HG03469 (cell line): Measurements from ENCODE around the gene CMIP.
"Not testable (repeated sequence)": the region's sequence is repeated elsewhere in the genome, so short reads cannot be mapped to it uniquely, and the experiment has no call there.

ENCODE experiments used
- ATAC-seq: cut with Tn5 transposase; IDR thresholded peaks from one replicate; pipeline ENCODE4 v1.9.1; 2021; ENCODE audit warnings: mild to moderate bottlenecking, moderate library complexity, moderate number of reproducible peaks; ENCODE audit not compliant: unreplicated experiment

CMIP gene

DNA sequence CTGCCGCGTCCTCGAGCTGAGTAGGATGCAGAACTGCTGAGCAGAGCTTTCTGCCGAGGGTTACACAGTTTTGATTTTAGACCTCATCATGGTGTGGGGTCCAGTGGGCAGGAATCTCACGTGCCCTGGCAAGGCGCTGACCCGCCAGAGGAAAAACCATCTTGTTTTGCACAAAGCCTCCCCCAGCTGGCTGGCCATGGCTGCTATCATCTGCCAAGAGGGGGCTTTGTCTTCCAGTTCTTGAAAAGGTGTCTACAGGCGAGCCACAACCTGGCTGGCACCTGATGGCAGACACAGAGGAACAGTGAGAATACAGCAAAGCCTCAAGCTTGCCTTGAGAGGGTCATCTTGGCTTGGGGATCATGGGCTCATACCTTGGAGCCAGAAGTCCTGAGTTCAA is 118.3 kb downstream of the CMIP start:
- no peak for ATAC-seq

DNA sequence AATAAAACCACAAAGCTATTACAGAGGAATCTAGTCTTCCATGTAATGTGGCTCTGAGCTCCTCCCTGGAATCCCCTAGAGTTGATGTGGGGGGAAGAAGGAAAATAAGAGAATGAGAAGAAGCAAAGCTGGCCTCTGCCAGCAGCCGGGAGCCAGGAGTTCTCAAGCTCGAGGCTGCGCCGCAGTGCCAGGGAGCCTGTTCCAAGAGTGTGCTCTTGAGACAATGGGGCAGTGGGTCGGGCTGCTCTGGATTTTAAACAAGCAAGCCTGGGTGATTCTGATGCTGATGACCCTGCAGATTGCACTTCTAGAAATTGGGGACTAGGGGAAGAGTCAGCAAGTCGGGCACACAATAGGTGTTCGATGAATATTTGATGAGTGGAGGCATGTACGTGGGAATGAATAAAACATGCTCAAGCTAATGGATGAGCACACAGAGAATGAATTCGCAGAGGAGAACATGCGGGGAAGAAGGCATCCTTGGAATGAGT is 119.9 kb downstream of the CMIP start:
- ATAC-seq: no peak

DNA sequence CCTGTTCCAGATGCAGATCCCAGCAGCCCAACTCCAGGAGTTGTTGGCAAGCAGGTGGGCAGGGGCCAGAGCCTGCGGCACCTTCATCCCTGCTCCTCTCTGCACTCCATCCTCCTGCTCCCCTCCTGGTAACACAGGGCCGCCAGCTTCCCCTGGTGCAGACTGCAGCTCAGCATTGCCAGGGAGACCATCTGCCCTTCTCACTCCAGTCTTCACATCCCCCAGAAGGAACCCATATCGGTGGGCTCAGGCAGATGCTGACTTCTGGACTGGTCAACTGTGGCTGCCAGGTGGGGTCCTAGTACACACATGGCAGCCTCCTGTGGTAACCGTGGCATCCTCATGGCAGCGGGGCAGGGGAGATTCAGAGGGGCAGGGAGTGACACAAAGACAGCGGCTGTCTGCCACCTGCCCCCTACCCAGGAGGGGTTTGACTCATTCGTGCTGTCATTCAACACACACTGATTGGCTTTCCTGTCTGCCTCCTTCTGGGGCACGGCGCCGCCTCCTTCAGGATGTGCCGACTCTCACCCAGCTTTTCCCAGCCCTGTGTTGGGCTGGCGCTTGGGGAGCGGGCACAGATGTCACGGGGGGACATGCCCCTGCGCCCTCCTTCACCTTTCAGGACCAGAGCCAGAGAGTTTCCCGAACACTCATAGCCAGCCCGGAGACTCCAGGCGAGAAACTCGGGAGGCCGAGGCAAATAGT is 120.9 kb downstream of the CMIP start:
- ATAC-seq: no peak

DNA sequence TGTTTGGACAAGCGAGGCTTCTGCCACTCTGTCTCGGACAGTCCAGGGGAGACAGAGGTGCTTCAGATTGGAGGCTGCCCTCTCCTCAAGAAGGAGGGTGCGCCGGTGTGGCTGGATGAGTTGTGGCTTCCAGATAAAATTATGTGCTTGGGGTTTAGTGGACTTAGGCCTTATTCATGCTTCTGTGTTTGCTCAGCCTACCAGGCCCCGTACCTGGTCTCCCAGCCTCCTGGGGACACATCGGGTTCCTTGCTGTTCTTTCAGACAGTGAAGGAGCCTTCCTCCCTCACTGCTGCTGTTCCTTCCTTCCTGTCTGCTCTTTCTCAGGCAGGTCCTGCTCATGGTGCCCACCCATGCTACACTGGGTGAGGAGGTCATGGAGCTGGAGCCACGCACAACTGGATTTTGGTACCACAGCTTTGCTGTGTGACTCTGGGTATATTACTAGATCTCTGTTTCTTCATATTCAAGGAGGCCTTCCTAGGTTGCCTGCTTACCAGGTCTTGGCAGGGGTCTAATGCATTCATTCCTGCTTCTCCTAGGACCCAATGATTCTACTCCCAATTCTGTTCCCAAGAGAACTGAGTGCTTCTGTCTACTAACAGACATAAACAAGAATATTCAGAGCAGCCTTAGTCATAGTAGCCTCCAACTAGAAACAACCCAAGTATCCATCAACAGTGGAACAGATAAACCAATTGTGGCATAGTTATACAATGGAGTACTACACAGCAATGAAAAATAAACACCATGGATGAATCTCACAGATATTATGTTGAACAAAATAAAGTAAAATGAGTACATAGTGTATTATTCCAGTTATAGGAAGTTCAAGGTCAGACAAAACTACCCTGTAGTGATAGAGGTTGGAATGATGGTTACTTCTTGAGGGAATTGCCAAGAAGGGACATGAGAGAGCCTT is 121.7 kb downstream of the CMIP start:
- no peak for ATAC-seq

DNA sequence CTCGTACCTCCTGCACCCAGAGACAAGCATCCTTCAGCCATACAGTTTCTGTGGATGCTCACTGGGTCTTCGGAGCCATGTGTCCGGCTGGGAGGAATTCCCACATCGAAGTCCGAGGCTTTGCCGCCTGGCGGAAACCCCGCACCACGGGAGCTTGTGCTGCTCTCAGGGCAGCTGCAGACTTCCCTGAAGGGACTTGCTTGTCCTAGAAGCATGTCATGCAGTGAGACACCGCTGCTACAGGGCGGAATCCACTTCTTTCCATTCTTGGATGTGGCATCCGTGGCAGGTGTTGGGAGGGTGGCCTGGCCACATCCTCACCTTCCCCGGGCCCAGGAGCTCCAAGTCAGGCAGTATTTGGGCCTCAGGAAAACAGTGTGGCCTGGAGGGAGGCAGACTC is 122.5 kb downstream of the CMIP start:
- no peak for ATAC-seq

DNA sequence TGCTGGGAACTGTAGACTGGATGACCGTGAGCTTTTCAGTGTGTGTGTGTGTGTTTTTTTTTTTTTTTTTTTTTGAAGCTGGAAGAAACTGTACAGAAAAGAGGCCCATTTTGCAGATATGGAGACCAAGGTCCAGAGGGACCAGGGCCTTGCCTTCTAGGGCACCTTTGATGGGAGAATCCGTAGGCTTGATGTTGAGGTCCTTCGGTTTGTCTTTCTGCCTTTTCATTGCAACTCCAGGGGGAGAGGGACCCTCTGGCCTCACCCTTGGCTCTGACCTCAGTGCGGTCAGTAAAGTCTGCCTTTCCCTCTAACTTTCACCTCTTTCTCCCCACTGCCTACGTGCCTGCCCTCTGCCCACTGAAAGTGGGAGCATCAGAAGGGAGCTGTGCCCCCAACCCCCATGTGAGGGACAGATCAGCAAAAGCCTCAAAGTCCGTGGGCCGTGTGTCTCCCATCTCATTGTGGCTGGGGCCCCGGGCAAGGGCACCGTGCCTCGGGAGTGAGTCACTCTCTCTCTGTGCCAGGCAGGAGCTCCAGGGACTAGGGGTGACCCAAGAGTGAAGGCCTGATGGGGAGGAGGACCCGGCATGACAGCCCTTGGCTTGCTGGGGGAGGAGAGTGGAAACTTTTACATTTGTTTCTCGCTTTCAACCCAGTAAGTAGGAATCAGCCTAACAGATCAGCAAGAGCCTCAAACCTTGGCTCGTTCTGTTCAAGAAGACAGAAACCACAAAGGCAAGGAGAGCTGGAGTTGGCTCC is 123.6 kb downstream of the CMIP start:
- ATAC-seq: no peak

DNA sequence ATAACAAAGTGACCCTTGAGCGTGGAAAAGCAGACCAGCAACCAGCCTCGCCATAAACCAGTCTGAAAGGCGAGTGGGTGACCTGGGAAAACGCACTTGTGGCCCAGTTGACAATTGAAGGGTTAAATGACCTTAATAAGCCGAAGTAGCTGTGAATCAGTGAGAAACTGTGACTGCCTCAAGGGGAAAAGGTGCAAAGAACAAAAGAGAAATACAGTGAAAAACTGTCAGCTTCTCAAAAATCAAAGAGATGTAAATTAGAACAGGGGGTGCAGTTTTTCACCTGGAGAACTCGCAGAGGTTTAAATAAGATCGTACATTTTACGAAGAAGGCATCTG is 124.1 kb downstream of the CMIP start:
- ATAC-seq: no peak

DNA sequence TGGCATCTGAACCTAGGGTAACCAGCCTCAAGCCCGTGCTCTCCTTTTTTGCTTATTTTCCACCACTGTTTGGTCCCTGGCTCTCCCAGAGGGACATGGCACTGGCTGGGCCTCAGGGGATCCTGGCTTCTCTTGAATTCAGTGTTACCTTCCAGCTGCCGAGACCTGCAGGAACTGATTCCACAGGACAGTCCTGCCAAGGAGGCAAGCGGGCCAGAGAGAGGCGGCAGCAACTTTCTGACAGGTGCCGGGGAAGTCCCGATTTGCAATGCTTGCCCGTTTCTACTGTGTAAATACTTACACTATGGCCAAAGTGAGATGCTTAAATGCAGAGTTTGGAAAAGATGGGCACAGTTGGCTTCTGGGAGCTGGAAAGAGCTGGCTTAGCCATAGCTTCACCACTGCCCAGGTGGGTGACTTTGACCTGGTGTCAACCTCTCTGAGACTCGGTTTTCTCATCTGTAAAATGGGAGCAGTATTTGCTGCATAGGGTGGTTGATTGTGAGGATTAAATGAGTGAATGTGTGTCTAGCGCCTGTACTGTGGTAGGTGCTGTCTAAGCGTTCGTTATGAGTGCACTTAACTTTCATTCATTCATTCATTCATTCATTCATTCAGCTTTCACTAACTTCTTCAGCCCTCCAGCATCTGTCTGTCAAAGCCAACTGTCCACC is 124.9 kb downstream of the CMIP start:
- ATAC-seq: no peak

DNA sequence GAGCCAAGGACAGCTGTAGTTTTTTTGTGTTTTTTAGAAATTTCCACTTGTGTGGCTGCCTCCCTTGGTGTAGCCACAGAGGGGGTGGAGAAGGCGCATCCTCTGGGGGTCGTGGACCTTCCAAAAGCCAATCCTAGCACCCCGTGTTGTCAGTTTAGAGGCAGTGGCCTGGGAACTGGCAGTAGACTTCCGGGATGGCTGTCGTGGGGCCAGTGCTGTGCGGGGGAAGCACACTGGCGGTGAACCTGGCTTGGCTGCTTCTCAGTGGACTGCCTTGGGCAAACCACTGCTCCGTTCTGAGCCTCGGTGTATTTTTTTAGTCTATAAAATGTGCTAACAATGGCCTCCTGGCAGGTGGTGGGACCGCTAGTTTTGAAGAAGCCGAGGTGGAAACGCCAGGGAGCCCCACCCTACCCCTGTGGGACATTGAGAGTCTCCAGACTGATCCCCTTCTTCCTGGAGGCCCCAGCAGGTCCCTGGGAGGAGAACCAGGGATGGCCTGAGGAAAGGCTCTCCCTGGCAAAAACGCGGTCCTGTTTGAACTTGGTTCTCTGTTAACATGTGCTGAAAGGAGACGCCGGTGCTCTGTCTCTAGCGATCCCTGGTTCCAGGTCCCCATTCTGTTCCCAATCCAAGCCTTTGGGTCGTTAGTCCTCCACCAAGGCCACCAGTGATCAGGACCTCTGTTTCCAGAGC is 125.7 kb downstream of the CMIP start:
- ATAC-seq: no peak

DNA sequence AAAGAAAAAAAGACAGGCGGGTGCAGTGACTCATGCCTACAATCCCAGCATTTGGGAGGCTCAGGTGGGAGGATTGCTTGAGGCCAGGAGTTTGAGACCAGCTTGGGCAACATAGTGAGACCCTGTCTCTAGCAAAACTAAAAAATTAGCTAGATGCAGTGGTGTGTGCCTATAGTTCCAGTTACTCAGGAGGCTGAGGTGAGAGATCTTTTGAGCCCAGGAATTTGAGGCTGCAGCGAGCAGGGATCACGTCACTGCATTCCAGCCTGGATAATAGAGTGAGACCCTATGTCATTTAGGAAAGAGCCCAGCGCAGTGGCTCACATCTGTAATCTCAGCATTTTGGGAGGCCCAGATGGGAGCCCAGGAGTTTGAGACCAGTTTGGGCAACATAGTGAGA is 126.6 kb downstream of the CMIP start:
- no peak for ATAC-seq

DNA sequence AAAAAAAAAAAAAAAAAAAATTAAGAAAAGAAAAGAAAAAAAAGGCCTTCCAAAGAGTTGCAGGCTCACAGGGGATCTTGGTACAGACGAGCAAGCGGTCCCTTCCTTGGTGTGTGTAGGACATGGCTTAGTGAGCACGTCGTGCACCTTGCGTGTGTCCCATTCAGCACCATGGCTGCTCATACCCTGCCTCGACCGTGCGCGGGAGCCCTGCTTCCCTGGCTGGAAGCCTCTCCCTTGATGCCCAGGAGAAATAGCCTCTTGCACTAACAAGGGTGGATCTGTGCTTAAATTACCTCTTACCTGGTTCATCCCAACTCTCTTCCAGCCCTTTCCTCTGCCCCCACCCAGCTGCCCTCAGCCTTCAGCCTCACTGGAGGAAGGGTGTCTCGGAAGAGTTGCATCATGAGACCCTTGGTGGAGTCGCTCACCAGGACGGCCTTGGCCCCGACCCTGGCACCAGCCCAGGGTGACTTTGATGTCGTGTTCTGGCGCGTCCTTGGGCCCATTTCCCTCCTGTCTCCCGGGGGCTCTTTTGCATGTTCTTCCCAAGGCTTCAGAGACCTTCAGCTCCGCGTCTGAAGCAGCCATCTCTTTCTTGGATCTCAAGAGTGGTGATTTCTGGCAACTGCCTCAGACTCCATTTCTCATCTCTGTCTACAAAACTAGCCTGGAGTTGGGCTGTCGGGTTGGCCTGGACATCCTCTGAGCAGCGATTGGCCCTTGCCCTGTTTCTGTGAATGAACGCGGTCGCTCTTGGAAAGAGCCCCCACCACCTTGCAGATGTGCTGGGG is 127.2 kb downstream of the CMIP start:
- ATAC-seq: no peak

DNA sequence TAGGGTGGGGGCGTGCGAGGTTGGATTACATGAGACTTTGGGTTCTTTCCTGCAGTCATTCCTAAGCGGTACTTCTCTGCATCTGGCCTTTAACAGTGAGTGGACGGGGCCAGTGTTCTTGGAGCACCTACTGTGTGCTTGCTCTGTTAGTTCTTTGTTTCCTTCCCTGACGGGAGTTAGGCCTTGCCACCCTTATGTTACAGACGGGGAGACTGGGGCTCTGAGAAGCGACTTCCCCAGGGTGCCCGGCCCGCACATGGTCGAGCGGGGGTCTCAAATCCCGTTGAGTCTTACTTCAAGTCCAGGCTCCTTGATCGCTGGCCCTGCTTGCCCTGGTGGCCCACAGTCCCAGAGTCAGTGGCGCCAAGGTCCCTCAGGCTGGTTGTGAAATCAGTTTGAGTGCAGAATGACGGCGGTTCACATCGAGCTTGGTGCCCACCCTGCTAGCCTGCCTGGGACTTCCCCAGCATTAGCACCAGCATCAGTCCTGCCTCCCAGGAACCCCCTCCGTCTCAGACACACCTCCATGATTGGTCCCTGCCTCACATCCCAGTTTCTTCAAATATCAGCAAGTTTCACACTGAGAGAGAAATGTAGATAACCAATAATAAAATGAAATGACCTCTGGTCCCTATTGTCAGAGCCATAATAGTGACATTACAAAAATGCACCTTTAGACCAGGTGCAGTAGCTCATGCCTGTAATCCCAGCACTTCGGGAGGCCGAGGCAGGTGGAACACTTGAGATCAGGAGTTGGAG is 128.0 kb downstream of the CMIP start:
- no peak for ATAC-seq

DNA sequence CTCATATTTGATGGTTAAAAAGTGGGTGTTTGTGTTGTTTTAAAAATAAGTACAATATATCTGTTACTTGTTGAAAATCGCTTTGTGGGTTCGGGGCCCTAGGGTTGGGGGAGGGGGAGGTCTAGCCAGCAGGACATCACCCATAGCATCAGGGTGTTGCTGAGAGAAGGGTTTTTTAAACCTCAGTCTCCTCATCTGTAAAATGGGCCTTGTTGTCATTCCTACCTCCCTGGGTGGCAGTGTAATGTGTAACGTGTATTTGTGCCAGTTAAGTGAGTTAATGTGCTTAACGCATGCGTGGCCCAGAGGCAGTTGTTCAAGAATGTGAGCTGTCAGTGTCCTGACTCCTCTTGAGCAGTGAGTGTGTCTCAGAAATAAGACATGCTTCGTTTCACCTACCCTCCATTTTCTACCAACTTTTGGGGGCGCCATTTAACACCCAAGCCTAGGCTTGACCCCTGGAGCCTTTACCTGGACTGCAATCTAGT is 129.0 kb downstream of the CMIP start:
- ATAC-seq: no peak

DNA sequence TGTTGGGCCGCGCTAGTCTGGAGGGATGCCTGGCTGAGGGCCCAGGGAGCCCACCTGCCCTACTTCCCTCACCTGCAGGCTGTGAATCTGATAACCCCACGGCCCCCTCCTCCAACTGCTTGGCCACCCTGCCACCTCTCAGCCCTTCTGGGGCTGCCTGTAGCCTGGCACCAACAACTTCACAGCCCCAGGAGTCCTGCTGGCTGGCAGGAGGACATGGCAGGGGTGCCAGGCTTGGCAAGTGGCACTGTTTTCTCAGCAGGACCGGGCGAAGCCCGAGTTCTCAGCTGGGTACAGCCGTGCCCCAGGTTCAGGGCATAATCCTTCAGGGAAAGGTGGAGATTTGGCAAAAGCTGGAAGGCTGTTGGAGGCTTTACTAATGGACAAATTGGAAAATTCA is 129.6 kb downstream of the CMIP start:
- ATAC-seq: no peak

DNA sequence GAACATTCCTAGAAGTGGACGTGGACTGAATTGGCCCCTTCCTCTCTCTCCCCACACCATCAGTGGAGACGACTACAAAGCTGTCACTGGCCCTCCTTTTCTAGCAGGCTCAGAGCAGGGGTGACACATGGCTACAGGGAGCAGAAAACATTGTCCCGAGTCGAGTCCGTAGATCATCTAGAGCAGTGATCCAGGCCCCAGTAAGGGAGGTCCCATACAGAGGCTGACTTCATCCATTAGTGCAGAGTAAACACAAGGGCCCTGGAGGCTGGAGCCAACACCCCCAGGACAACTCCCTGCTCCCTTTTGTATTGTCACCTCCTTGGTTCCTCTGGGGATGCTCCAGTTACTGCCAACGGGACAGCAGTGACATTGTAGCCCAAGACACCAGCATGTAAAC is 130.7 kb downstream of the CMIP start:
- ATAC-seq: no peak

DNA sequence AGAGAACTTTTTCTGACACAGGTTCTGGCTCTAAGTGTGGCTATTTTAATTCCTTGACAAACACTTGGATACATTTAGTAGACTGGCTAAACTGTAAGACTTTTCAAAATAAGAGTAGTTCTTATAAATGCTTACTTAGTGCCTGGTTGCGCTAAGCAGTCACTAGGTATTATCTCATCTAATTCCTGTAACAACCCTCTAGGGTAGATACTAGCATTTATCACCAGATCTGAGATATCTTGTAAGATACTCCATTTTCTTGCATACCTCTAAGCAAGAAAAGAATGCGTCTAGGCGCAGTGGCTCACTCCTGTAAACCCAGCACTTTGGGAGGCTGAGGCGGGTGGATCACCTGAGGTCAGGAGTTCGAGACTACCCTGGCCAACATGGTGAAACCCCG is 131.2 kb downstream of the CMIP start:
- no peak for ATAC-seq

DNA sequence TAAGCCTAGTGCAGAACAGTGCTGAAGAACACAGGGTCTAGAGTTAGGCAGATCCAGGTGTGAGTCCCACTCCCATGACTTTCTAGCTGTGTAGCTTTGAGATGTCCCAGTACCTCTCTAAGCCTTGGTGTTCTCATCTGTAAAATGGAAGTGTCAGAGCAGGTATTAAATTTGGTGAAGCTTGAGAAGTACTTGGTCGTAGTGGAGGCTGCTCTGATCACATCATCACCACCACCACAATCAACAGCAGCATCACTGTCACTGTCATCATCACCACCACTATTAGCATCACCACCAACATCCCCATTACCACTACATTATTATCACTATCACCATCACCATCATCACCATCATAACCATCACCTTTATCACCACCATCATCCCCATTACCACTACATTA is 132.1 kb downstream of the CMIP start:
- no peak for ATAC-seq

DNA sequence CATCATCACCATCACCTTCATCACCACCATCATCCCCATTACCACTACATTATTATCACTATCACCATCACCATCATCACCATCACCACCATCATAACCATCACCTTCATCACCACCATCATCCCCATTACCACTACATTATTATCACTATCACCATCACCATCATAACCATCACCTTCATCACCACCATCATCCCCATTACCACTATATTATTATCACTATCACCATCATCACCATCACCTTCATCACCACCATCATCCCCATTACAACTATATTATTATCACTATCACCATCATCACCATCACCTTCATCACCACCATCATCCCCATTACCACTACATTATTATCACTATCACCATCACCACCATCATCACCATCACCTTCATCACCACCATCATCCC is 132.7 kb downstream of the CMIP start:
- ATAC-seq: not testable (repeated sequence)

DNA sequence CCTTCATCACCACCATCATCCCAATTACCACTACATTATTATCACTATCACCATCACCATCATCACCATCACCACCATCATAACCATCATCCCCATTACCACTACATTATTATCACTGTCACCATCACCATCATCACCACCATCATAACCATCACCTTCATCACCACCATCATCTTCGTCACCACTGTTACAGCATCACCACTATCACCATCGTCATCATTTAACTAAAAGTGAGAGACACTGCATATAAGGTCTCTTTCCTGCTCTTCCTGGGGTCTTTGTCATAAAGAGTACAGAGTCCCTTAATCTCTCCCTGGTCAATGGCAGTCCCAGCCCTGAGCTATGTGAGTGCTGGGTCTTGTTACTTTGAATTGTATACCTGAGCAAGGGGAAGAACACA is 133.5 kb downstream of the CMIP start:
- ATAC-seq: no peak
